ENCODE measurements around the gene SPHK2. TPM values are rescaled to one million over a fixed set of nuclear protein-coding genes. Genes with fewer than 3 reads are reported as not detected.

Gene SPHK2
- polyA plus RNA-seq, 3 donors: 8.5 to 9.4 (median 9.1) TPM

DNA sequence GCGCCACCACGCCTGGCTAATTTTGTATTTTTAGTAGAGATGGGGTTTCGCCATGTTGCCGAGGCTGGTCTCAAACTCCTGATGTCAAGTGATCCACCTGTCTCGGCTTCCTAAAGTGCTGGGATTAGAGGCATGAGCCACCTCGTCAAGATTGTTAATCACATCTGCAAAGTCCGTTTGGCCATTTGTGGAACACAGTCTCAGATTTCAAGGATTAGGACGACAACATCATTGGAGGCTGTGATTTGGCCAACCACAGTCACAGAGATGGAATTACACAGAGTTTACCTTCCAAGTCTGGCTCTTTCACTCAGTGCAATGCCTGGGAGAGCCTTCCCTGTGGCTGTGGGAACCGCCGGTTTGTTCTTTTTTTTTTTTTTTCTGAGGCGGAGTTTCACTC, 49.5 kb upstream of the SPHK2 start:
- intact Hi-C loops (cut with micrococcal nuclease): no loop called here
- Mint-ChIP-seq H3K27me3 (ENCODE audit: low read depth in 3 of 3) (peaks cover 14 to 29% (median 24%) of the 10 kb centered on the region in 3 donors), H3K36me3 (no peaks in the 10 kb centered on the region), H3K27ac (no peak overlapping the region), H3K4me3 (no peak overlapping the region), H3K4me1 (no peaks in the 10 kb centered on the region), H3K9me3 (peaks cover 0 to 3% (median 0%) of the 10 kb centered on the region in 7 donors)
- H3K4me3 ChIP-seq (replicated peaks in 1 of 3; ENCODE audit: low read depth in 2 of 3, low read length in 3 of 3): no peak overlapping the region
- no peaks in the 10 kb centered on the region for H3K79me2 ChIP-seq (ENCODE audit: insufficient read depth, low read length)
- no peak overlapping the region for H3K4me2 ChIP-seq (replicated peaks; ENCODE audit: extremely low read depth, low read length, poor library complexity, severe bottlenecking)
- no peaks in the 10 kb centered on the region for H3K36me3 ChIP-seq (replicated peaks in 1 of 2; ENCODE audit: control insufficient read depth in 1 of 2, insufficient read depth in 2 of 2, low read length in 2 of 2)
- H3K27ac ChIP-seq (ENCODE audit: low read depth in 1 of 2, low read length in 2 of 2): no peak overlapping the region
- no peaks in the 10 kb centered on the region for H4K20me1 ChIP-seq (ENCODE audit: insufficient read depth, low read length)
- WGBS (ENCODE audit: insufficient coverage): 74% methylated on average over 11 of the region's 11 CpGs
- no peaks in the 10 kb centered on the region for H3K4me1 ChIP-seq (ENCODE audit: control insufficient read depth in 1 of 2, insufficient read depth in 2 of 2, low read length in 2 of 2)
- peaks cover 0 to 5% of the 10 kb centered on the region in 2 donors for H3K27me3 ChIP-seq (ENCODE audit: control insufficient read depth in 2 of 2, insufficient read depth in 2 of 2, low read length in 2 of 2)
- TF ChIP-seq, protein P1, sequence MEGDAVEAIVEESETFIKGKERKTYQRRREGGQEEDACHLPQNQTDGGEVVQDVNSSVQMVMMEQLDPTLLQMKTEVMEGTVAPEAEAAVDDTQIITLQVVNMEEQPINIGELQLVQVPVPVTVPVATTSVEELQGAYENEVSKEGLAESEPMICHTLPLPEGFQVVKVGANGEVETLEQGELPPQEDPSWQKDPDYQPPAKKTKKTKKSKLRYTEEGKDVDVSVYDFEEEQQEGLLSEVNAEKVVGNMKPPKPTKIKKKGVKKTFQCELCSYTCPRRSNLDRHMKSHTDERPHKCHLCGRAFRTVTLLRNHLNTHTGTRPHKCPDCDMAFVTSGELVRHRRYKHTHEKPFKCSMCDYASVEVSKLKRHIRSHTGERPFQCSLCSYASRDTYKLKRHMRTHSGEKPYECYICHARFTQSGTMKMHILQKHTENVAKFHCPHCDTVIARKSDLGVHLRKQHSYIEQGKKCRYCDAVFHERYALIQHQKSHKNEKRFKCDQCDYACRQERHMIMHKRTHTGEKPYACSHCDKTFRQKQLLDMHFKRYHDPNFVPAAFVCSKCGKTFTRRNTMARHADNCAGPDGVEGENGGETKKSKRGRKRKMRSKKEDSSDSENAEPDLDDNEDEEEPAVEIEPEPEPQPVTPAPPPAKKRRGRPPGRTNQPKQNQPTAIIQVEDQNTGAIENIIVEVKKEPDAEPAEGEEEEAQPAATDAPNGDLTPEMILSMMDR (IDR thresholded peaks at IDR 0.05): no peak
- H2AFZ ChIP-seq (ENCODE audit: insufficient read depth, low read depth, low read length, poor library complexity, severe bottlenecking): no peak overlapping the region
- DNase-seq: no peak
- H3K9ac ChIP-seq (ENCODE audit: insufficient read depth, low read length, poor library complexity, severe bottlenecking): no peak overlapping the region
- no peaks in the 10 kb centered on the region for H3K9me3 ChIP-seq (replicated peaks in 1 of 2; ENCODE audit: control insufficient read depth in 1 of 2, insufficient read depth in 1 of 2, low read length in 2 of 2)

DNA sequence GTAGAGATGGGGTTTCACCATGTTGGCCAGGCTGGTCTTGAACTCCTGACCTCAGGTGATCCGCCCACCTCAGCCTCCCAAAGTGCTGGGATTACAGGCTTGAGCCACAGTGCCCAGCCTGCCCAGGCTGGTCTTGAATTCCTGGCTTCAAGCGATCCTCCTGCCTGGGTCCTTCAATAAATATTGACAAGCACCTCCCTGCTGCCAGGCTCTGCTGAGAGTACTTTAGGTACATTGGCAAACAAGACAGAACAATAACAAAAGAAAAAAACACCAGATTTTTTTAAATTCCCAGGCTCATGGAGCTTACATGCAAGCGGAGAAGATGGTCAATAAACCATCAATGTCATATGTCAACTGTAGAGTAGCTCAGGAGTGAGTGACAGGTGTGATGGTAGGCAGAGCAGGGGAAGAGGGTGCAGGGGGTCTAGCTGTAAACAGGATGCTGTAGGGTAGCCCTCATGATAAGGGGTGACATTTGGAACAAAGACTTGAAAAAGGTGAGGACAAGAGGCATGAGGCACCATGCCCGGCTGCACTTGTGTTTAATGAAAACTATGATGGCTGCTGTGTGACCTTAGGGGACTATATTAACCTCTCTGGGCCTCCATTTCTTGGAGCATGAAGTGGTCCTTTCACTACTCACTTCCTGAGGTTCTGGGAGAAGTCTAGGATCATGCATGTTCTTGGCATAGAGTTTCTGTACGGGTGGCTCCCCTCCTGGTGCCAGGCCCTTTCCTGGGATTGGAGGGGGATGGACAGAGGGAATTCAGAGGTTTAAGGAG, 47.7 kb upstream of the SPHK2 start:
- no peaks in the 10 kb centered on the region for H3K79me2 ChIP-seq (ENCODE audit: insufficient read depth, low read length)
- no peaks in the 10 kb centered on the region for H3K36me3 ChIP-seq (replicated peaks in 1 of 2; ENCODE audit: control insufficient read depth in 1 of 2, insufficient read depth in 2 of 2, low read length in 2 of 2)
- Mint-ChIP-seq H3K36me3 (no peaks in the 10 kb centered on the region), H3K27me3 (ENCODE audit: low read depth in 3 of 3) (peaks cover 14 to 29% (median 28%) of the 10 kb centered on the region in 3 donors), H3K9me3 (peaks cover 0 to 3% (median 0%) of the 10 kb centered on the region in 7 donors), H3K4me3 (no peak overlapping the region), H3K27ac (peak overlapping the region in 2 of 7 donors; percentile 10 to 28), H3K4me1 (no peaks in the 10 kb centered on the region)
- intact Hi-C loops (cut with micrococcal nuclease): no loop called here
- H4K20me1 ChIP-seq (ENCODE audit: insufficient read depth, low read length): no peaks in the 10 kb centered on the region
- H3K4me3 ChIP-seq (replicated peaks in 1 of 3; ENCODE audit: low read depth in 2 of 3, low read length in 3 of 3): no peak overlapping the region
- no peak overlapping the region for H3K9ac ChIP-seq (ENCODE audit: insufficient read depth, low read length, poor library complexity, severe bottlenecking)
- no peaks in the 10 kb centered on the region for H3K9me3 ChIP-seq (replicated peaks in 1 of 2; ENCODE audit: control insufficient read depth in 1 of 2, insufficient read depth in 1 of 2, low read length in 2 of 2)
- no peak for DNase-seq
- H3K27me3 ChIP-seq (ENCODE audit: control insufficient read depth in 2 of 2, insufficient read depth in 2 of 2, low read length in 2 of 2): peaks cover 0 to 5% of the 10 kb centered on the region in 2 donors
- H2AFZ ChIP-seq (ENCODE audit: insufficient read depth, low read depth, low read length, poor library complexity, severe bottlenecking): no peak overlapping the region
- no peak overlapping the region for H3K4me2 ChIP-seq (replicated peaks; ENCODE audit: extremely low read depth, low read length, poor library complexity, severe bottlenecking)
- TF ChIP-seq, protein P1 (IDR thresholded peaks at IDR 0.05): no peak
- WGBS (ENCODE audit: insufficient coverage): 85% methylated on average over 4 of the region's 5 CpGs
- H3K27ac ChIP-seq (ENCODE audit: low read depth in 1 of 2, low read length in 2 of 2): no peak overlapping the region
- no peaks in the 10 kb centered on the region for H3K4me1 ChIP-seq (ENCODE audit: control insufficient read depth in 1 of 2, insufficient read depth in 2 of 2, low read length in 2 of 2)
